ENCODE measurements around the gene TRIM63. TPM values are rescaled to one million over a fixed set of nuclear protein-coding genes. Genes with fewer than 3 reads are reported as not detected.
A peak's percentile ranks its signal among the peaks of the same experiment; 100 is the strongest.

The TRIM63 gene
- total RNA-seq, 1 experiment from 2014 or later = not detected

DNA sequence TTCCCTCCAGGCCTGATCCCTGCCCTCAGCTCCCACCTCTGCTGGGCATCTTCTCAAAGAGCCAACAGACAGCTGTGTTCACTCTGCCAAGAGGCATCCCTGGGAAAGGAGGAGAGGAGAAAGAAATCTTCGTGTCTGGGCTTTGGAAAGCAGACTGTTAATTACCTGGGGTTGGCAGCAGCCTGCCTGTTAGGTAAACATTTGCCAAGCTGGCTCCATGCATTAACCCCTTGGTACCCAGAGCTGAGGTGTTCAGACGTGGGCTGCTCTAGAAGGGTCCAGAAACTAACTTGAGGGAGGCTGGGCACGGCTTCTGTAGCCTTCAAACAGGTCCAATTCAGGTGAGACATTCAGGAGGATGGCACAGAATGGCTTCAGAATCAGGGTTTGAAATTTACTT is 54.6 kb downstream of the TRIM63 start:
- no peak overlapping the region for H3K4me3 ChIP-seq (ENCODE audit: low read length)
- no peak overlapping the region for H2AFZ ChIP-seq (ENCODE audit: low read length)
- no peak overlapping the region for H3K9ac ChIP-seq (ENCODE audit: low read length)
- H3K9me2 ChIP-seq (replicated peaks; ENCODE audit: low read length) = no peaks in the 10 kb centered on the region
- ChIA-PET POLR2A (ENCODE audit: unreplicated experiment) (no interaction called here), CTCF (no interaction called here)
- H4K20me1 ChIP-seq (ENCODE audit: low read length) = no peaks in the 10 kb centered on the region
- H3K27me3 ChIP-seq (ENCODE audit: low read length) = no peaks in the 10 kb centered on the region
- DNase-seq (no peak), ATAC-seq (no peak)
- BruUV-seq (replicated peaks) = no TSS peak
- no peaks in the 10 kb centered on the region for H3K36me3 ChIP-seq (ENCODE audit: low read depth, low read length)
- H3K27ac ChIP-seq (ENCODE audit: low read length) = no peak overlapping the region
- intact Hi-C loops (cut with micrococcal nuclease) = no loop called here
- TF ChIP-seq EZH2phosphoT487 (IDR thresholded peaks at IDR 0.05; ENCODE audit: borderline replicate concordance, low read length) = no peak
- TF ChIP-seq, protein P1, sequence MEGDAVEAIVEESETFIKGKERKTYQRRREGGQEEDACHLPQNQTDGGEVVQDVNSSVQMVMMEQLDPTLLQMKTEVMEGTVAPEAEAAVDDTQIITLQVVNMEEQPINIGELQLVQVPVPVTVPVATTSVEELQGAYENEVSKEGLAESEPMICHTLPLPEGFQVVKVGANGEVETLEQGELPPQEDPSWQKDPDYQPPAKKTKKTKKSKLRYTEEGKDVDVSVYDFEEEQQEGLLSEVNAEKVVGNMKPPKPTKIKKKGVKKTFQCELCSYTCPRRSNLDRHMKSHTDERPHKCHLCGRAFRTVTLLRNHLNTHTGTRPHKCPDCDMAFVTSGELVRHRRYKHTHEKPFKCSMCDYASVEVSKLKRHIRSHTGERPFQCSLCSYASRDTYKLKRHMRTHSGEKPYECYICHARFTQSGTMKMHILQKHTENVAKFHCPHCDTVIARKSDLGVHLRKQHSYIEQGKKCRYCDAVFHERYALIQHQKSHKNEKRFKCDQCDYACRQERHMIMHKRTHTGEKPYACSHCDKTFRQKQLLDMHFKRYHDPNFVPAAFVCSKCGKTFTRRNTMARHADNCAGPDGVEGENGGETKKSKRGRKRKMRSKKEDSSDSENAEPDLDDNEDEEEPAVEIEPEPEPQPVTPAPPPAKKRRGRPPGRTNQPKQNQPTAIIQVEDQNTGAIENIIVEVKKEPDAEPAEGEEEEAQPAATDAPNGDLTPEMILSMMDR (conservative IDR thresholded peaks at IDR 0.05; ENCODE audit: low read depth, low read length) = no peak
- no peak for TF ChIP-seq EZH2 (IDR thresholded peaks at IDR 0.05; ENCODE audit: low read length, unreplicated experiment)
- no peaks in the 10 kb centered on the region for H3K79me2 ChIP-seq (ENCODE audit: low read length)
- no peaks in the 10 kb centered on the region for H3K9me3 ChIP-seq (ENCODE audit: low read length)
- H3K4me2 ChIP-seq (ENCODE audit: low read length) = no peak overlapping the region
- H3K4me1 ChIP-seq (ENCODE audit: insufficient read depth, low read length) = no peaks in the 10 kb centered on the region
- no peaks in the 10 kb centered on the region for H3F3A ChIP-seq (ENCODE audit: low read length, unreplicated experiment)

DNA sequence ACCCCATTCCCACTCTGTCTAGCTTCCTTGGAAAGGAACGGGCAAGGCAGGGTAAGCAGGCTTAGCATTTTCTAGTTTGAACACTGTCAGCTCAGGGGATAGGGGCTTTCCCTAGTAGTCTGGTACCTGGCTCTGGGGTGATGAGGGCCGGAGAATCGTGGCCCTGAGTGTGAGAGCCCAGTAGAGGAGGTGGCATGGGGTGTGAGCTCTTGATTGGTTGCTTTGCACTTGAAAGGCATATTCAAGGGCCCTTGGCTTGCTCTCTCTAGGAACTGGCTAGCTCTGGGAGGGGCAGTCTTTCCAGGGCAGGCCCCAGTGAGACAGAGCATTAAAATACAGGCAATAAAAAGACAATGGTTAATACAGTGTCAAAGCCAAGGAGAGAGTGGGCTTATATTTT is 56.6 kb downstream of the TRIM63 start:
- ATAC-seq (no peak), DNase-seq (no peak)
- H3K27me3 ChIP-seq (ENCODE audit: low read length) = no peaks in the 10 kb centered on the region
- H3K36me3 ChIP-seq (ENCODE audit: low read depth, low read length) = no peaks in the 10 kb centered on the region
- H3K9me3 ChIP-seq (ENCODE audit: low read length) = no peaks in the 10 kb centered on the region
- no peak overlapping the region for H3K9ac ChIP-seq (ENCODE audit: low read length)
- H4K20me1 ChIP-seq (ENCODE audit: low read length) = no peaks in the 10 kb centered on the region
- POLR2A ChIA-PET (ENCODE audit: unreplicated experiment) = no interaction called here
- no peak overlapping the region for H3K27ac ChIP-seq (ENCODE audit: low read length)
- BruUV-seq (replicated peaks) = no TSS peak
- no peaks in the 10 kb centered on the region for H3K9me2 ChIP-seq (replicated peaks; ENCODE audit: low read length)
- no peak overlapping the region for H2AFZ ChIP-seq (ENCODE audit: low read length)
- H3F3A ChIP-seq (ENCODE audit: low read length, unreplicated experiment) = no peaks in the 10 kb centered on the region
- CTCF ChIA-PET = no interaction called here
- H3K79me2 ChIP-seq (ENCODE audit: low read length) = no peaks in the 10 kb centered on the region
- H3K4me3 ChIP-seq (ENCODE audit: low read length) = no peak overlapping the region
- no peaks in the 10 kb centered on the region for H3K4me1 ChIP-seq (ENCODE audit: insufficient read depth, low read length)
- intact Hi-C loops (cut with micrococcal nuclease) = no loop called here
- TF ChIP-seq EZH2phosphoT487 (IDR thresholded peaks at IDR 0.05; ENCODE audit: borderline replicate concordance, low read length) = no peak
- TF ChIP-seq, protein P1 (conservative IDR thresholded peaks at IDR 0.05; ENCODE audit: low read depth, low read length) = no peak
- TF ChIP-seq EZH2 (IDR thresholded peaks at IDR 0.05; ENCODE audit: low read length, unreplicated experiment) = no peak
- H3K4me2 ChIP-seq (ENCODE audit: low read length) = no peak overlapping the region

- DNase-seq = peak; percentile 51
- no peak overlapping the region for H3K27ac ChIP-seq (ENCODE audit: low read length)
- ChIA-PET CTCF (no interaction called here), POLR2A (ENCODE audit: unreplicated experiment) (no interaction called here)
- no TSS peak for BruUV-seq (replicated peaks)
- H3K4me1 ChIP-seq (ENCODE audit: insufficient read depth, low read length) = no peaks in the 10 kb centered on the region
- intact Hi-C loops (cut with micrococcal nuclease) = no loop called here
- no peaks in the 10 kb centered on the region for H4K20me1 ChIP-seq (ENCODE audit: low read length)
- no peak overlapping the region for H3K4me3 ChIP-seq (ENCODE audit: low read length)
- no peaks in the 10 kb centered on the region for H3K79me2 ChIP-seq (ENCODE audit: low read length)
- no peaks in the 10 kb centered on the region for H3F3A ChIP-seq (ENCODE audit: low read length, unreplicated experiment)
- H2AFZ ChIP-seq (ENCODE audit: low read length) = no peak overlapping the region
- TF ChIP-seq, protein P1 (conservative IDR thresholded peaks at IDR 0.05; ENCODE audit: low read depth, low read length) = peak; percentile 45
- TF ChIP-seq EZH2phosphoT487 (IDR thresholded peaks at IDR 0.05; ENCODE audit: borderline replicate concordance, low read length) = no peak
- no peak for TF ChIP-seq EZH2 (IDR thresholded peaks at IDR 0.05; ENCODE audit: low read length, unreplicated experiment)
- H3K9ac ChIP-seq (ENCODE audit: low read length) = no peak overlapping the region
- H3K4me2 ChIP-seq (ENCODE audit: low read length) = no peak overlapping the region
- peak; percentile 46; the same call in 1 of the 2 replicates for ATAC-seq
- H3K36me3 ChIP-seq (ENCODE audit: low read depth, low read length) = no peaks in the 10 kb centered on the region
- no peaks in the 10 kb centered on the region for H3K9me3 ChIP-seq (ENCODE audit: low read length)
- no peaks in the 10 kb centered on the region for H3K9me2 ChIP-seq (replicated peaks; ENCODE audit: low read length)
- no peaks in the 10 kb centered on the region for H3K27me3 ChIP-seq (ENCODE audit: low read length)
These were observed 57.5 kb downstream of the TRIM63 start for GRCh38 chr1:26009796-26010447.

All from PC-3 (cell line).